Erythroblast (primary cell): ENCODE data around the gene ST8SIA6.

Source experiments
- GATA1 ChIP-seq: IDR thresholded peaks from 2 replicates; pipeline ENCODE4 v1.6.1; 2011; ENCODE audit warnings: low read depth, mild to moderate bottlenecking, control low read depth, low read length, moderate library complexity
- POLR2A ChIP-seq: IDR thresholded peaks from 2 replicates; pipeline ENCODE4 v1.6.1; 2011; ENCODE audit warnings: mild to moderate bottlenecking, low read length

DNA sequence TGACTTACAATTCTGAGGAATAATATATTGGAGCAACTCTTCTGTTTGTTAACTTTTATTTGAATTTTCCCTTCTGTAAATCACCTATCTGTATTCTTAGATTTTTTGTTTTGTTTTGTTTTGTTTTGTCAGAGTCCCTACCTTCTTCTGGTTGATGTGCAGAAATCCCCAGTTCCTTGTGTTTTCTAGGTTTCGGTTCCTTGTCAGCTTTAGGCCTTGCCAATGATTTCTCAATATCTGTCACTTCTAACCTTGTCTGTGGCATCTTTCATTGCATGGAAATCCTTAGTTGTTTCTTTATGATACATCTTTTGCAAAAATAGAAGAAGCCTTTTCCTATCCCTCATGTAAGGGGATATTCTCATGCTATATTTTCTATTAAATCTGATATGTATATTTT lies 21.7 kb upstream of the ST8SIA6 start:
- TF ChIP-seq POLR2A (no peak), GATA1 (no peak)
